ENCODE results near the gene SRGAP3.
A peak's percentile ranks its signal among the peaks of the same experiment; 100 is the strongest.

SRGAP3 gene

GRCh38 chr3:8988791-8989558, 260.5 kb downstream of the SRGAP3 start:
- peak; percentile 7 for DNase-seq (ENCODE audit: low spot score)
- no peak for TF ChIP-seq CTCF (IDR thresholded peaks at IDR 0.05)
- Histone ChIP-seq H3K27ac (no peak overlapping the region), H3K4me3 (no peak overlapping the region)

GRCh38 chr3:8988384-8988655, 261.1 kb downstream of the SRGAP3 start:
- no peak for TF ChIP-seq CTCF (IDR thresholded peaks at IDR 0.05)
- no peak overlapping the region for H3K27ac ChIP-seq
- H3K4me3 ChIP-seq: no peak overlapping the region
- no peak for DNase-seq (ENCODE audit: low spot score)

DNA sequence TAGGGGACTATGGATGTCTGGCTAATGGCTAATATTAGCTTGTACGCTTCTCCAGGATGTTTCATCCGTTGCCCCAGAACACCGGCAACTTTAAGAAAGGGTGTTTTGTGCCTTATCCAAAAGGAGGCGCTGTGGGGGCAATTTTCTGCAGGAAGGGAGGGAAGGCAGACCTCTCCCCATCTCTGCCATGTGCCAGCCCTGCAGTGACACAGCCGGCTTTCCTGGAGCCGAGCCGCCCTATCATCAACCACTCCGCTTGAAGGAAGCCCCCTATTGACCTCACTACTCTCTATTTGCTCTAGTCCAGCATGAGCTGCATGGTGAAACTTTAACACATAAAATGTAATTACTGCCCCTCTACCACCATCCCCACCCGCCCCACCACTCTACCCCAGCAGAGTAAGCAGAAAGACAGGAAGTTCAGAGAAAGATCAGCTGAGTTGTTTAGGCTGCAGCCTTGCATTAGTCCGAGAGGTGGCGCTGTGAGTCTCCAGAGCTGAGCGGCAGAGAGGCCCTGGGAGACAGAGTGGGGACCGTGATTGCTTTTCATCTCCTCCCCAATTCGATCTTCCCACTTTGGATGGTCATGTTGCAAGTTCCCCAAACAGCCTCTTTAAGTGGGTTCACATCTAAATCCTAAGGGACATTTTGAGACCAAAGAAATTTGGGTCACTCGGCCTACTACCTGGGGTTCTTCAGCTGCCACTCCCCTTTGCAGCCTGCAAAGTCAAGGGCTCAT, 261.6 kb downstream of the SRGAP3 start:
- H3K4me3 ChIP-seq: peak overlapping the region; percentile 15
- H3K27ac ChIP-seq: no peak overlapping the region
- no peak for DNase-seq (ENCODE audit: low spot score)
- peak; percentile 45 for TF ChIP-seq CTCF (IDR thresholded peaks at IDR 0.05)

DNA sequence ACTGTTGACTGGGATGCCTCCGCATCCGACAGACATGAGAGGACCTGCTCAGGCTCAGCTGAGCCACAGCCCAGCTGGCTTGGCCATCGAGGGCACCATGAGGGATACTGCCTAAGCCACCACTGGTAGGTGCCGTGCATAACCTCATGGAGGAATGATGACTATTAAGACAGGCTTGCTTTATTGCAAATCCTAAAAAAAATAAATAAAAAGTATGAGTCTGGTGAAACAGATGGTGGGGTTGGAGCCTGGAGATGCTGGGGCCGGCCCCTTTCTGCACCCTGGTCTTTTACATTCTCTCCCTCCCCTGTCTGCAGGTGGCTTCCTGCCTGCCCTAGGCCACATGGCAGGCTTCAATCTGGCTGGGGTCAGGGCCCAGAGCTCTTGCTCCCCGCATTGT, 262.2 kb downstream of the SRGAP3 start:
- Histone ChIP-seq H3K4me3 (no peak overlapping the region), H3K27ac (no peak overlapping the region)
- no peak for DNase-seq (ENCODE audit: low spot score)
- no peak for TF ChIP-seq CTCF (IDR thresholded peaks at IDR 0.05)

DNA sequence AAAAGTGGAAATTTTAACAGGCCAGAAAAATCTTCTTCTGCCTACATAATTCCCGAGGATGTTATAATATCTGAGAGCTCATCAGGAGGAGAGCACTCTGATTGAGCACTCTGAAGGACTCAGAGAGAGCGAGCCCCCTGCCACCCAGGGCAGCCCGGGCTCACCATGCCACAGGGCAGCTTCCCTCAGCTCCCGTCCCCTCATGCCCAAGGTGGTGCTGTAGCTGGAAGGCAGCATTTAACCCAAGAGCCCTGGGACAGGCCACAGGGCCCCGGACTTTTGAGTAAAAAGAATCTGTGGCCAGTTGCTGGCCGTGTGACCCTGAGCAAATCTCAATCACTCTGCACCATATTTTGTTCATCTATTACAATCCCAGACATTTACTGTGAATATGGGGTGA, 262.7 kb downstream of the SRGAP3 start:
- Histone ChIP-seq H3K27ac (no peak overlapping the region), H3K4me3 (no peak overlapping the region)
- no peak for DNase-seq (ENCODE audit: low spot score)
- no peak for TF ChIP-seq CTCF (IDR thresholded peaks at IDR 0.05)

- DNase-seq (ENCODE audit: low spot score): no peak
- Histone ChIP-seq H3K27ac (no peak overlapping the region), H3K4me3 (no peak overlapping the region)
- TF ChIP-seq CTCF (IDR thresholded peaks at IDR 0.05): no peak
Measured at GRCh38 chr3:8985876-8986275, 263.6 kb downstream of the SRGAP3 start.

- DNase-seq (ENCODE audit: low spot score): no peak
- TF ChIP-seq CTCF (IDR thresholded peaks at IDR 0.05): no peak
- Histone ChIP-seq H3K4me3 (no peak overlapping the region), H3K27ac (no peak overlapping the region)
Measured at GRCh38 chr3:8985411-8985831, 264.0 kb downstream of the SRGAP3 start.
